Mucosa of rectum (tissue), 2 donors: ENCODE results near the gene KCNF1.
A peak's percentile ranks its signal among the peaks of the same experiment; 100 is the strongest.

Experiments used
- H3K27ac ChIP-seq, 2 donors: one replicate each; pipeline ENCODE4 v1.7.0; 2013; ENCODE audit warnings: inconsistent platforms in 2 of 2, low read depth in 2 of 2, low read length in 2 of 2
- H3K27me3 ChIP-seq, 2 donors: one replicate each; pipeline ENCODE4 v1.7.0; 2013; ENCODE audit warnings: low read length in 2 of 2; ENCODE audit not compliant: control insufficient read depth in 2 of 2, insufficient read depth in 2 of 2
- H3K36me3 ChIP-seq, 2 donors: one replicate each; pipeline ENCODE4 v1.7.0; 2013; ENCODE audit warnings: low read length in 2 of 2; ENCODE audit not compliant: control insufficient read depth in 2 of 2, insufficient read depth in 2 of 2
- H3K4me1 ChIP-seq, 2 donors: one replicate each; pipeline ENCODE4 v1.7.0; 2013; ENCODE audit warnings: low read length in 2 of 2, mild to moderate bottlenecking in 1 of 2; ENCODE audit not compliant: control insufficient read depth in 2 of 2, insufficient read depth in 2 of 2
- H3K4me3 ChIP-seq, 2 donors: one replicate each; pipeline ENCODE4 v1.7.0; 2013; ENCODE audit warnings: low read length in 2 of 2
- H3K9ac ChIP-seq, 2 donors: one replicate each; pipeline ENCODE4 v1.7.0; 2013; ENCODE audit warnings: low read length in 2 of 2, low read depth in 1 of 2, mild to moderate bottlenecking in 1 of 2
- H3K9me3 ChIP-seq, 2 donors: one replicate each; pipeline ENCODE4 v1.7.0; 2013; ENCODE audit warnings: low read length in 2 of 2; ENCODE audit not compliant: control insufficient read depth in 2 of 2
- donor health status: healthy.
- donor health status: Normal muscosa, but diverticular disease.

KCNF1 gene

GRCh38 chr2:10901160-10901939, 10.4 kb upstream of the KCNF1 start:
- Histone ChIP-seq H3K27ac (peak overlapping the region; percentile 58 to 70), H3K9ac (peak overlapping the region in 1 of 2 donors; percentile 21), H3K9me3 (no peaks in the 10 kb centered on the region)

GRCh38 chr2:10903861-10904210, 7.9 kb upstream of the KCNF1 start:
- no peak overlapping the region for H3K4me3 ChIP-seq
- no peak overlapping the region for H3K9ac ChIP-seq
- H3K27ac ChIP-seq, result no peak overlapping the region
- no peaks in the 10 kb centered on the region for H3K27me3 ChIP-seq
- peaks cover 3 to 13% of the 10 kb centered on the region in 2 donors for H3K4me1 ChIP-seq
- H3K9me3 ChIP-seq, result no peaks in the 10 kb centered on the region
- no peaks in the 10 kb centered on the region for H3K36me3 ChIP-seq

More at GRCh38 chr2:10901160-10901939, 10.4 kb upstream of the KCNF1 start:
- Histone ChIP-seq H3K36me3 (no peaks in the 10 kb centered on the region), H3K4me3 (no peak overlapping the region), H3K27me3 (no peaks in the 10 kb centered on the region), H3K4me1 (peaks cover 3 to 13% of the 10 kb centered on the region in 2 donors)

DNA sequence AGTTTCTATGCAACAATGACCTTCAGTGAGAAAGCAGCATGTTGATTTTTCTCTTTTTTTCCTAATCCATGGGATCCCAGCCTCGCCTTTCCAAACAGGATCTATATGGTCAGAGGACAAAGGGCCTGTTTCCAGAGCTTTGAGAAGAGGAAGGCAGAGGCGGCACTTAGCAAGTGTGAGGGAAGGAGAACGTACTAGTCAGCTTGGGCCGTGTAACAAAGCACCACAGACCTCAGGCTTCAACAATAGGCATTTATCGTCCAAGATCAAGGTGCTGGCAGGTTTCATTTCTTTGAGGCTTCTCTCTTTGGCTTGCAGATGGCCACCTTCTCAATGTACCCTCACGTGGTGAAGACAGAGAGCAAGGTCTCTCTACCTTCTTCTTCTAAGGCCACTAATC, 7.3 kb upstream of the KCNF1 start:
- H3K36me3 ChIP-seq, result no peaks in the 10 kb centered on the region
- no peaks in the 10 kb centered on the region for H3K27me3 ChIP-seq
- H3K27ac ChIP-seq, result no peak overlapping the region
- no peak overlapping the region for H3K9ac ChIP-seq
- H3K4me1 ChIP-seq, result peaks cover 3 to 13% of the 10 kb centered on the region in 2 donors
- no peaks in the 10 kb centered on the region for H3K9me3 ChIP-seq
- no peak overlapping the region for H3K4me3 ChIP-seq

GRCh38 chr2:10905006-10905861, 6.5 kb upstream of the KCNF1 start:
- Histone ChIP-seq H3K27me3 (no peaks in the 10 kb centered on the region), H3K27ac (no peak overlapping the region), H3K4me3 (no peak overlapping the region), H3K4me1 (peaks cover 3 to 13% of the 10 kb centered on the region in 2 donors), H3K9ac (no peak overlapping the region), H3K9me3 (no peaks in the 10 kb centered on the region), H3K36me3 (no peaks in the 10 kb centered on the region)

DNA sequence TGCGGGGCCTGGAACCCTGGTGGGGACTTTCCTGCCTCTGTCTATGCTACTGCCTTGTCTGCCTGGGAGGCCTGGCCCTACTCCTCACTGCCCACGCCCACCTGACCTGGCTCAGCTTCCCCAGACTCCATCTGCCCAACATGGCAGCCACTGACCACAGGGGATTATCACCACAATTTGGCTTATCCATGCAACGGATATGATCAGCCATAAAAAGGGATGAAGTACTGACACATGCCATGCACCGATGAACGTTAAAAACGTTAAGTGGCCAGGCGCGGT, 5.9 kb upstream of the KCNF1 start:
- Histone ChIP-seq H3K9me3 (no peaks in the 10 kb centered on the region), H3K27ac (no peak overlapping the region), H3K36me3 (no peaks in the 10 kb centered on the region), H3K4me1 (peaks cover 3 to 8% of the 10 kb centered on the region in 2 donors), H3K9ac (no peak overlapping the region), H3K4me3 (no peak overlapping the region), H3K27me3 (peaks cover 3% of the 10 kb centered on the region in 2 donors)

DNA sequence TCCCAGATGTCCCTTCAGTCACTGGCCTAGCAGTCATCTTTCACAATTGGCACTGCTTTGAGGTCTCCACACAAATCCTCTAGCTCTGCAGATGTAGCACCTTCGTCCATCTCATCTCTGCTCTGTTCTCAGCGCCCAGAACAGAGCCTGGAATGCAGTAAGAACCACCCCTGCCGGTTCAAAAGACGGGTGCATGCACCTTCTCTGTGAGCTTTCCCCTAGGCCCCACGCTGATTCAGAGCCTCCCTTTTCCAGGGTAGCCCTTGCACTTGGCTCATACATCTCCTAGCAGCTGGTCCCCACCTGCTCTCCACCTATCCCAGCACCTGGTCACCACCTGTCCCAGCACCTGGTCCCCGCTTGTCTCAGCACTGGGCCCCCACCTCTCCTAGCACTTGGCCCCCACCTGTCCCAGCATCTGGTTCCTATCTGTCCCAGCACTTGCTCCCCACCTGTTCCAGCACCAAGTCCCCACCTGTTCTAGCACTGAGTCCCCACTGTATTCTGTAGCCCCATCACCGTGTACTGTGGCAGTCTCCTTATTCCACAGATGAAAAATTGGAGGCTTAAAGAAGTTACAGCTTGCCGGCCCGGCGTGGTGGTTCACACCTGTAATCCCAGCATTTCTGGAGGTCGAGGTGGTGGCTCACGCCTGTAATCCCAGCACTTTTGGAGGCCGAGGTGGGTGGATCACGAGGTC, 4.7 kb upstream of the KCNF1 start:
- H3K27ac ChIP-seq, result no peak overlapping the region
- H3K9ac ChIP-seq, result no peak overlapping the region
- H3K9me3 ChIP-seq, result no peaks in the 10 kb centered on the region
- H3K27me3 ChIP-seq, result peaks cover 6 to 11% of the 10 kb centered on the region in 2 donors
- no peak overlapping the region for H3K4me3 ChIP-seq
- H3K4me1 ChIP-seq, result no peaks in the 10 kb centered on the region
- H3K36me3 ChIP-seq, result no peaks in the 10 kb centered on the region

DNA sequence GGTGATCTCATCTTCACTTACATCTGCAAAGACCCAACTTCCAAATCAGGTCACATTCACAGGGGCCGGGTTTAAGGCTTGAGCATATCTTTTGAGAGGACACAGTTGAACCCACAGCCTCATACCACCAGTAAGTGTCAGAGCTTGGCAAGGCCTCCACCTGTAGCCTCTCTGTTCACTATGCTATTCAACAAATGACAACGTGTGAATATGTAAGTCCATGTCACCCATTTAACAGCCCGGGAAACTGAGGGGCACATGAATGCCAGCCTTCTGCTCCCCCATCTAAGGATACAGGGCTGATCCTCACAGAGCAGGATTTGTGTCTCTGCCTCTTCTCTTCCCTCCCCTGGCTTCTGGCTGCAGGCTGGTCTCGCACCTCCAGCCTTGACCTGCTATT, 3.5 kb upstream of the KCNF1 start:
- H3K4me3 ChIP-seq, result no peak overlapping the region
- H3K9ac ChIP-seq, result no peak overlapping the region
- peaks cover 13 to 21% of the 10 kb centered on the region in 2 donors for H3K27me3 ChIP-seq
- H3K36me3 ChIP-seq, result no peaks in the 10 kb centered on the region
- H3K27ac ChIP-seq, result no peak overlapping the region
- H3K4me1 ChIP-seq, result no peaks in the 10 kb centered on the region
- H3K9me3 ChIP-seq, result no peaks in the 10 kb centered on the region

GRCh38 chr2:10909050-10909995, 2.4 kb upstream of the KCNF1 start:
- H3K27me3 ChIP-seq, result peaks cover 15 to 23% of the 10 kb centered on the region in 2 donors
- H3K4me3 ChIP-seq, result no peak overlapping the region

GRCh38 chr2:10909996-10910341, 1.8 kb upstream of the KCNF1 start:
- H3K36me3 ChIP-seq, result no peaks in the 10 kb centered on the region
- peaks cover 20 to 23% of the 10 kb centered on the region in 2 donors for H3K27me3 ChIP-seq
- H3K27ac ChIP-seq, result no peak overlapping the region
- no peaks in the 10 kb centered on the region for H3K9me3 ChIP-seq
- H3K9ac ChIP-seq, result no peak overlapping the region
- H3K4me3 ChIP-seq, result no peak overlapping the region
- H3K4me1 ChIP-seq, result no peaks in the 10 kb centered on the region

More at GRCh38 chr2:10909050-10909995, 2.4 kb upstream of the KCNF1 start:
- H3K36me3 ChIP-seq, result no peaks in the 10 kb centered on the region
- H3K9me3 ChIP-seq, result no peaks in the 10 kb centered on the region
- H3K4me1 ChIP-seq, result no peaks in the 10 kb centered on the region
- H3K27ac ChIP-seq, result no peak overlapping the region
- H3K9ac ChIP-seq, result no peak overlapping the region
